Astrocyte of the hippocampus (primary cell): ENCODE measurements around the gene NAMPT.

Source experiments
- DNase-seq: peaks from one replicate; pipeline ENCODE4 v3.0.0; 2011; ENCODE audit warnings: low read depth, low spot score

The NAMPT gene

DNA sequence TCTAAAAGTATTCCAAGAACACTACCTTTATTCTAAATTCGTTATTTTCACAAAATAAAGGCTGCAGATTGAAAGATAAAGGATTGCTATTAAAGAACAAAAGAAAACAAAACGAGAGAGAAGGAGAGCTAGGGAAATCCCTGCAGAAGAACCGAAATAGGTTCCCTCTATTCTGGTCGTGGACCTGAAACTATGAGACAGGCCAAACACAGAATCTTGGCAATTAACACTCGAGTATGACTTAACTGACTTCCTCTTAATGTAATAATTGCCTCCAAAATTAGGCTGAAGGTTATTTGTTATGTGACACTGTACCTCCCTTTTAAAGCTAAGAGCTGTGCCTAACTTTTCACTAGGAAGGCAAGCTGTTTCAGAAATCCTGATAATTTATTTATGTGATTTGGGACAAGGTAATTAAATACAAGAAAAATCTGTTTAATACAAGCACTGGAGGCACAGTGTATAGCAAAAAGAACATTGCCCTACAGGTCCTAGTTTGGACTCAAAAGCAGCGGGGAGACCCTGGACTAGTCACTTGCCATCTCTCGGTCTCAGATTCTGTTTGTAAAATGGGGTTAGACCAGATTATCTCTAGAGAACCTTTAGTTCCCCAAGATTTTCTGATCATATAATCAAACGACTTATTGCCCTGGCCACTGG lies 11.6 kb downstream of the NAMPT start:
- no peak for DNase-seq

DNA sequence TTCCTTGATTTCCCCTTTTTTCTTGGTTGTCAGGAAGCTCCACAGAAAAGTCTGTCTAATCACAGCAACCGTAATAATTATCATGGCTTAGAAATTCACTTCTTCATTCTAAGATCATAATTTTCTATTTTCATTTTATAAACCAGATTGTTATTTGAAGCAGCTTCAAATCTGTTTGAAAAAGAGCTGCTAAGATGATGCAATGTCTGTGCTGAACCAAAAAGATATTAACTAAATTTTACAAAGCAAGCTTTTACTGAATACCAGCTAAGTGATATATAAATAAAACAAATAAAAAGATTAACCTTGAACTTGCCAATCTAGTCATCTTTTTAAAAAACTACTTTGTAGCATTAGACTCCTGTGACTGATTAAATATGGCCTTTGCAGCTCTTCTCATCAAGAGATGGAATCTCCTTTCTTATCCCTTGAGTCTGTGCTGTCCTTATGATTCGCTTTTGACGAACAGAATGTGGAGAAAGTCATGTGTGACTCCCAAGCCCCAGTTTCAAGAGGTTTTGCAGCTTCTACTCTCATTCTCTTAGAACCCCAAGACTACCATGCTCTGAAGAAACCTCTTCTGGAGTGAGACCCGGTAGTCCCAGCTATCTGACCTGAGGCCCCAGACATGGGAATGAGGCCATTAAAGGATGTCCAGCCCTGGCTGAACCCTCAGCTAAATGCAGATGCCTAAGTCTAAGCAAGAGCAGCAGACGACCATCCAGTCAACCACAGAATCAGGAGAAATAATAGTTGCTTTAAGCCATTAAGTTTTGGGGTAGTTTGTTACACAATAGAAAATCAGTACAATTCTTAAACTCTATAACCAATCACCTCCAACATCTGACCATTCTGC lies 14.4 kb downstream of the NAMPT start:
- DNase-seq = no peak

DNA sequence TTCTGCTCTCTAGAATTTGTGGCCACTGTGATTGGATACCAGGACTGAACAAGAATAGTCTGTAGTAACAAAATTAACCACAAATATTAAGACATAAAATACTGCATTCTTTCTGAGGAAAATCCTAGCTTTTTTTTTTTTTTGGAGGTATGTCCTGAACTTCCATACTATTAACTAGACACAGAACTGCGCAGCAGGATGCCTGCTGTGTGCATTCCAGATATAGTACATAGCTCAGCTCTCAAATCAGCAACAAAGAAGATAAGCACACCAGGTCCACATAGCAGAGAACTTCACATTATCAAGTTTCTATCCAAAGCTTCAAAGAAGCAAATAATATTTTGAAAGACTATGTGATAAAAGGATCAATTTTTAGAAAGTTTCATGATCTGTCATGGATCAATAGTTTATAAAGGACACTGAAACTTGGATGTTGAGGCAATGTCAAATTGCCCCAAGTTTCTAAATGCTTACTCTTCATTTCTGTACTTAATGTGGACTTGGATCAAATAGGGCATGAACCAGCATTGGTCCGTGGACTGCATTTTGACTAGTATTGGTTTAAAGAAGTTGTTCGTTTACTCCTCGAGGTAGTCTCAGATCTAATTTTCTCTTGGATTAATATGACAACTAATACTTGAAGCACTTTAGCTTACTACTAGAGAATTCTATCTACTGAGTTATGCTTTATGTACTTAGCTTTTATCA lies 15.4 kb downstream of the NAMPT start:
- DNase-seq = no peak

DNA sequence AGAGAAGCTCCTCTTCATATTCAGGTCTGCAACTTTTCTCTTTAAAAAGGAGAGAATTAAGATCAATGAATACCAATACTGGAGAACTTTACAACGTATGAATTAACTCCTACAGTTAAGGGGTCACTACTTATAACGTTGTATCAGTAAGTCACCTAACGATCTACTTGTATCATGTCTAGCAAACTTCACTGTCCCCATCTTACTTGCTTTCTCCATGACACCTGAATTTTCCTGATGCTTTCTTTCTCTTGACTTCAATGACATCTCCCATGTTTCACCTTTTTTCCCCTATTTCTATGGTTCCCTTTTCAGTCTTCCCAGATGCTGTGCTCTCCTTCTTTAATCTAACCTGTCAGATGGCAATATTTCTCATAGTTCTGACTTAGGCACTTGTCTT lies 19.6 kb downstream of the NAMPT start:
- no peak for DNase-seq

DNA sequence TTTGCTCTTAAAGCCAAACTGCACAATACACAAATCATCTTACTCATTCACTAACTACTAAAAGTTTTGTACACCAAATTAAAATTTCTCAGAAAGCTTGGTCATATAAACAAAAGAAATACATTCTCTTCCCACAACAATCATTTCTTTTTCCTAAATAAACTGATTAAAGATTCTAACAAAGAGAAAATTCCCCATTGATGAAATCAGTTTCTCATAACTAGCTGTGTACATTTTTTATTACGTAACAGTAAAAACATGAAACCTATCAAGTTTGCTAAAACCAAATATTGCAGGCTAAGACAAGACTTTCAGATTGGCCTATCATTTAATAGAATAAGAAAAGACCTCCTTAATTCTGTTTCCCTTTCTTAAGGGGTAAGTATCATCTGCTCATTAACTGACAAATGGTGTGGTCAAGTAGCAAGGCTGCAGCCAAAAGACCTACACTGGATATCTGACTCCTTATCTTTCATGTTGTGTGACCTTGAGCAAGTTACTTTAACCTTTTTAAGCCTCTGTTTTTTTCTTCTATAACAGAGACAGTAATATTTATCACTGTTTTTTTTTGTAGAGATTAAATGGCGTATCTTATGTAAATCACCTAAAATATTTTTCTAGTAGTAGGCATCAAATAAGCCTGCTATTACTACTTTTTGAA lies 22.4 kb downstream of the NAMPT start:
- DNase-seq = no peak

DNA sequence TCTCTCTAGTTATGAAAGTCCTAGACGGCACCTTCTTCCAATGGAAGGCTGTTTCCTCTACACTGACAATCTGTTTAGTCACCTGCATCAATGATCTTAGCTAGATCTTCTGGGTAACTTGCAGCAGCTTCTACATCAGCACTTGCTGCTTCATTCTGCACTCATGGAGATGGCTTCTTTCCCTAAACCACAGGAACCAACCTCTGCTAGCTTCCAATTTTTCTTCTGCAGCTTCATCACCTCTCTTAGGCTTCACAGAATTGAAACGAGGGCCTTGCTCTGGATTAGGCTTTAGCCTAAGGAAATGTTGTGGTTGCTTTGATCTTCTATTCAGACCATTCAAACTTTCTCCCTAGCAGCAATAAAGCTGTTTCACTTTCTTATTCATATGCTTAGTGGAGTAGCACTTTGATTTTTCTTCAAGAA lies 24.6 kb downstream of the NAMPT start:
- peak; percentile 69 for DNase-seq

DNA sequence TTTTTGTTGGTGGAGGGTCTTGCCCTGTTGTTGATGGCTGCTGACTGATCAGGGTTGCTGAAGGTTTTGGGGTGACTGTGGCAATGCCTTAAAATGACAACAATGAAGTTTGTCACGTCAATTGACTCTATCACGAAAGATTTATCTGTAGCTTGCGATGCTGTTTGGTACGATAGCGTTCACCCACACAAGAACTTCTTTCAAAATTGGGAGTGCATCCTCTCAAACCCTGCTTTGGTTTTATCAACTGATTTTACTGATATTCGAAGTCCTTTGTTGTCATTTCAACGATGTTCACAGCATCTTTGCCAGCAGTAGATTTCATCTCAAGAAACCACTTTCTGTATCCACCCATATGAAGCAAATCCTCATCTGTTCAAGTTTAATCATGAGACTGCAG lies 26.0 kb downstream of the NAMPT start:
- no peak for DNase-seq

DNA sequence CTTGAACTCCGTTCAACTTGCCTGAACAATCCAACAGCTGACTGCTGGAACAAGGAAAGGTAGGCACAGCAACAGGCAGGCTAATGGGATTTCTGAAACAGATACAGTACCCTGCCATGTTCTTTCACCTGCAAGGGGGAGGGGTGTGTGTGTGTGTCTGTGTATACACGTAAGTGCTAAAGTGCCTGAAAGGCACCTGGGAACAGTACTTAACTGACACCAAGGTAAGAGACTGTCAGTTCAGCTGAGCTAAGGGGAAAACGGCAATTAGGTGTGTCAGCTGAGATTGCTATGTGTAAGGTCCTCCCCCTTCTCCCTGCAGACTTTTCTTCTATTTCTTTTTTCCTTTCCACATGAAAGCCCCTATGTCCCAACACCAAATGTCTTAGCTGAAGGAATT lies 27.0 kb downstream of the NAMPT start:
- no peak for DNase-seq

DNA sequence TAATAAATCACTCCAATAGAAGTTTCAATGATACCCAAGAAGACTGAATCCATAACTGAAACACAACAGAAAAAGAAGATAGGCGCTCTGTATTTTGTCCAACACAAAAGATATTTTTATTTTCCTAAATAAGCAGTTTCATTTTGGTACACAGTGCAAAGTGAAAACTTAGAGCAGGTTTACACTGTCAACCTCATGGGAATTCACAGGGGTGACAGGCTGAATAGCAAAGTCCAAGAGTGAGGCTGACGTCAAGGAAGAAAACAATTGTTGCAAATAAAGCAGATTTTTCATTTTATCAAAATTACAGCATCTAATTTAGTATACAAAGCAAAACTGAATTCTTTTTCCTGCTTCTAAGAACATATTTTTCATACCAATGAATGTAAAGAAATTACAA lies 28.6 kb downstream of the NAMPT start:
- DNase-seq = no peak

DNA sequence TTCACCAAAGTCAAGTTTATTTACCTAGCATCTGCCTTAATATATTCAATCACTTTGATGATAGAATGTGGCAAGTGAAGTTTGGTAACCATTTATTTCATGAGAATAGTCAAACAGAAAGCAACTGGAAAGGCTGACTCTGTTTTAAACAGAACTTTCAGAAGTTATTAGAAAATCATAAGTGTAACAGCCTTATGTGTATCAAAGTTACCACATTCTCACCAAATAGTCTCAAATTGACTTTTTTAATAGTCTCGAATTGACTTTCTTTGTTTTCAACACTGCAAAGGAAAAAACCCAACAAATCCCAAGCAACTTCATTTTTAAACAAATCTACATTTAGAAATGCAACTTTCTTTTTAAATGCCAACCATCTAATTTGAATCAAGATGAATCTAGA lies 29.5 kb downstream of the NAMPT start:
- DNase-seq = no peak

DNA sequence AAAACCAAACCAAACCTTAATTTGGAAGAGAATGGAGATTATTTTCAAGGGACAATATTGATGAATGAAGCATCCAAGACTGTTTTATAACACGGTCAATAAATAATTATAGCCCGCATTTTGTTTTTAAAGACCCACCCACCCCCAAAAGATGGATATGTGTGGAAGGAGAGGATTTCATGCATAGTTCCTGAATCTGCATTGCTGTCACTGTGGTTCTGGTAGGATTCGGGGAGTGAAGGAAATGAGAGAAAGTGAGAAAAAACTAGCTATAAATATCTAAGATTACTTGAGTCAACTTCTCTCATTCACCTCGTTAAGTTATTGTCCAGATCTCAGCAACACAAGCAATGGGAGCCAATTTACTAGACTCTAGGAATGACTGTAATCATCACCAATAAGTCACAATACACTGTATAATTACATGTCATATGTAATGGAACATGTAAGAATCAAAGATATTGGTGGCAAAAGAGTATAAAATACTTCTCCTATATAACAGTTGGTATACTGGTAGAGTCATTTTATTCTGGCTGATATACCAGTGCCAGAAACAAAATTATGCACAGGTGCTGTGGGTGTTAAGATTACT lies 30.2 kb downstream of the NAMPT start:
- no peak for DNase-seq

DNA sequence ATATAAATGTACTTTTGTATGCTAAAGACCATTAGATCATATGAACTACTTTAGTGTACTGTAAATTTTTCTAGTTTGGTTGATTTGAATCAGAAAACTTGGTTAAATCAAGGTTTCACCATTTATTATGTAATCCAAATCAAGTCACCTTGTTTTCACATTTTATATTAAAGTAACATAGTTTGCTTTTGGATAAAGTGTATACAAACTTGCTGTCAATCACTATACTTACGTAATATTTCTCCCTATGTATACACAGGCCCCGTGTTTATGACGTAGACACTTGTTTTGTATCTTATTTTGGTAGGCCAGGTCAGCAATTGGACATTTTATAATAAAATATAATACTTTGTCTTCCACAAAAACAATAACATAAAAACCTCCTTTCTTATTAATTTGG lies 32.2 kb downstream of the NAMPT start:
- no peak for DNase-seq

DNA sequence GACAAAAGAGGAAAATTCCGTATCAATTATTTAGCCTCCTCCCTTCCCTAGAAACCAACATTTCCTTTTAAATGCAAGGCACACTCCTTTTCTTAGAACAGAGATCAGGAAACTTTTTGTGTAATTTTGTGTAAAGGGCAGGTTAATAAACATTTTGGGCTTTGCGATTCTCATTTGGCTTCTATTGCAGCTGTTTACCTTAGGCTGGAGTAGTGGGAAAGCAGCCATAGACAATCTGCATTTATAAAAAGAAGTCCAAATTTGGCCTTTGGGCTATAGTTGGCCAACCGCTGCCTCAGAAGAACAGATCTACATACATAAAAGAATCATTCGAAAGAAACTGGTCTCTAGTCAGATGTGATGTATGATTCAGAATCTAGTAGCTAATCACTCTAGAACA lies 35.3 kb downstream of the NAMPT start:
- DNase-seq = no peak

DNA sequence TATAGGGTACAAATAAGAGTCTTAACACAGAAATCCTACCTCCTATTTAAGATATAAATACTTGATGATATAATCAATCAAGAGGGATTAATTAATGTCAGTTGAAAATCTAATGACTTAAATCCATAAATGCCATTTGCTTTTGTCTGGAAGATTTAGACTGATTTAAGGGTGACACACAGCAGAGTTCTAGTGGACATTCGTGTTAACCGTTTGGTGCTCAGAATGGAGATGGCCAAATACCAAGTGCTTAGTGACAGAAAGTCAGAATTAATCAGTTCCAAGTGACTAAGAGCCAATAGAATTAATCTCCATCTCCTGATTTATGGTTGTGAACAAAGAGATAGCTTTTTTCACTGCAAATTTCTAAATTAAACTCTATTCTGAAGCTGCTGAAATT lies 36.2 kb downstream of the NAMPT start:
- no peak for DNase-seq

DNA sequence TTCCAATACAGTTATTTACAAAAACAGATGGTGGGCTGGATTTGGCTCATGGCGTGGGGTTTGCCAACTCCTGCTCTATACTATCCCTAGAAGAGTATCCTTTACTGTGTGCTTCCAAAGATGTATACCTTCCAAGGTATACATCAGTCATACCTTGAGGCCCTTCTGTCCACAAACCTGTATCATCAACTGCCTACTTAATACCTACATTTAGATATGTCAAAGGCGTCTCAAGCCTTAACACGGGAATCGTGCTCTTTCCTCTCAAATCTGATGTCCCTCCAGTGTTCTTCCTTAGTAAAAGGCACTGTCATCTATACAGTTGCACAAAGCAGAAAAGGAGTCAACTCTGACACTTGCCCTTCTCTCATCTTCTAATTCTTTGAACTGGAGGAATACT lies 36.9 kb downstream of the NAMPT start:
- DNase-seq = no peak

DNA sequence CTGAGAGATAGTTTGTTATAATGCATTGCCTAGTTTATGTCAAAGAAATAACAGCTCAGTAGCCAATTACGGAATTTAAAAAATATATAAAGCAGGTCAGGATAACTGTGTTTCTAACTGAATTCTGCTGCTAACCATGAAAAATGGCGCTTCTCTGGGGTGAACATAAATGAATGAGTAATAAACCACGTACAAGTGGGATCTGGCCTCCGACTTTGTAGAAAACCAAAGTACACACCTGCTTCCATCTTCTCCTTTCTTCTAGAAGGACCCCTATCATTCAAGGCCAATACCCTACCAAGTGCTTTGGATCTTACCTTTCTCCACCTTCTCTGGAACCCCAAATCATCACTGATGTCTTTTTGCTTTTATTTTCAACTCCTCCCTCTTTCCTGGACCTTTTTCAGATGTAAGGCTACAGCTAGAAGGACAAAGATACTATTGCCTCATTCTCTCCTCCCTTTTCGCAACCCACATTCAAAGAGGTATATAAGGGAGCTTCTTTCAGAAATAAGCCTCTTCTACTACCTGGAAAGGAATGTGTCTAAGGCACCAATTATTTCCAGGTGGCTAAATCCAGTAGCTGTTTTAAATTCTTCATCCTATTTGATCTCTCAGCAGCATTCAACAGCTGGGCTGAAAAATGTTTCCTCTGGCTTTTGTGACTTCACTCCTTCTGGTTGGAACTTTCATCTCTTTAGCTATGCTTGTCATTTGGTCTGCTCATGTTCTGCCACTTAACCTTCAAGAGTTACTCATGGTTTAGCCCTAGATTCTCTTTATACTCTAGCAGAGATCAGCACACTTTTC lies 37.7 kb downstream of the NAMPT start:
- no peak for DNase-seq

DNA sequence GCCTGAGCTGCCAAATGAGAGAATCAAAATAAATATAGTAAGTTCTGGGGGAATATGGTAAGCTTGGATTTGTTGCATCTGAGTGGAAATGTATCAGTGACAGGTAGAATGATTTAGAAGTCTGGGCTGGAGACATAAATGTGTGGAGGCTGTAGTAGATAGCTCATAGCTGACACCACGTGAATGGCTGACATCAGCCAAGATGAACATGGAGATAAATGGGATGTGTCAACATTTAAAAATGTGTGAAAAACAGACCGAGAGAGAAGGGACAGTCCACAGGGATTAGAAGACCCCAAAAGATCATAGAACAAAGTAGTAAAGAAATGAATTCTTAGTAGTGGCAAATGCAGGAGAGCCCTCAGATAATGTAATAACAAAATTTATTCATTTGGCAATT lies 40.9 kb downstream of the NAMPT start:
- no peak for DNase-seq

DNA sequence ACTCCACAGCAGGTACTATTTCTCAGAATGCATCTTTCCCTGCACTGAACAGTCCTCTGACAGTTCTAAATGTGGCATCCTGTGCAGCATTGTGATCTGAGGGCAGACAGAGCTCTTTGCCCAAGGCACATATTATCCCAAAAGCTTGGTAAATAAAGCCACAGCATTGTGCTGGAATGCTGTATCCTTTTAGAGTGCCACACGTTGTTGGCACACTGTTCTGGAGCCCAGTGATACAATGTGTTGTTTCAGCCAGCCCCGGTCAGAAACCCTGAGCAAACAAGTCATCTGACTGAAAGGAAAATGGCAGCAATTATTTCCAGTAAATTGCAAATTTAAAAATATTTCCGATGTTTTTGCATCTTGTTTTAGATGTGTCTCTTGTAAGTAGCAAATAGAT lies 45.4 kb downstream of the NAMPT start:
- DNase-seq = peak; percentile 20

DNA sequence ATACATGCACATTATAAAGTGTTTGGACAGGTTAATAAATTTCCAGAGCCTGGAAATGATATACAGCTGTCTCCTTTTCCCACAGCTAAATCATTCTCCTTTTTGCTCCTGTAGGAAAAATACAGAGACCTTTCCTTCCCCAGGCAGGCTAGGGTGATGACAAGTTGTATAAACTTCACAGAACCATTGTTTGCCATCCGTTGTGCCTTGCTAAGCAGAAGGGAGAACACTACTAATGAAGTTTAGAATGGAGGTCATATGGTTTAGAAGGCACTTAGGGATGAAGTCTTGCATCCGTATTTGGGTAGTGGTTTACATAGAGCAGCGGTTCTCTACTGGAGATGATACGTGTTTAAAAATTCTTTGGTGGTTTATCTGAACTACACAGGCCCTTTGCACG lies 46.0 kb downstream of the NAMPT start:
- DNase-seq = no peak

DNA sequence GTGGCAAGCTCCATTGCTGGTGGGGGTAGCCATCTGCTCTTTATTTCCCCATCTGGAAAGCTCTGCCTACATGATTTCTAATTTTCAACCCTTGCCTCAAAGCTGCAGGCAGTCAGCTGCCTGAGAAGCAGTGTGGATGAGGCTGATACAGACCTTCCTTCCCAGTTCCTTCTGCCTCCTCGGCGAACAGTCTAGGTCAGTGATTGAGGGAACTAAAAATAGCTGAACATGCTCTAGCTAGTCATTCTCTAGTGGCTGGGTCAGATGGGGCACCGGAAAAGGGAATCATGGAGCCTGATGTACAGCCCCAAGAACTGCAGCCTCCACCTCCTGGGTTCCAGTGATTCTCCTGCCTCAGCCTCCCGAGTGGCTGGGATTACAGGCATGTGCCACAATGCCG lies 48.7 kb downstream of the NAMPT start:
- no peak for DNase-seq

DNA sequence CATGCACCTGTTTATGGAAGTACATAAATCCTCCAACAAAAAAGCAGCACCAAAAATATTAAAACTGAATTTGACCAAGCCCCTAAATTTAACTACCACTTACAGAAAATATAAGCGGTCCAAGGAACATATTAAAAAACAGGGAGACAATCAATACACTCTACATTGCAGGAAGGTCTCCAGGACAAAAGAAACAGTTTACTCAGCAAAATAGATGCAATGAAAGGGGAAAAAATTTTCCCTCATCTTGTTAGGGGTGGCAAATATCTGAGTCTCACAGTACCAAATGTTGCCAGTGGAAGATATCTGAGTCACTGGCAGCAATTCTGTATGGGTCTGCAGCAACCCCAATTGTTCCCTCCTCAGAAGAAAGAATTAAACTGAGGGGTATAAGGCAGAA lies 50.4 kb downstream of the NAMPT start:
- no peak for DNase-seq
